Neutrophil (primary cell): ENCODE data around the gene KRTAP2-3.

Source experiments
- H3K27ac ChIP-seq: fragments of 200-600 bp; sonication (generic); 2 replicates; pipeline ENCODE4 v1.5.1; 2016; ENCODE audit warnings: mild to moderate bottlenecking, moderate library complexity
- H3K27me3 ChIP-seq: fragments of 200-600 bp; sonication (generic); 2 replicates; pipeline ENCODE4 v1.6.0; 2016; ENCODE audit warnings: mild to moderate bottlenecking
- H3K36me3 ChIP-seq: fragments of 200-600 bp; sonication (generic); 2 replicates; pipeline ENCODE4 v1.5.1; 2017
- H3K4me1 ChIP-seq, 2 experiments: fragments of 200-600 bp in 1 of 2; sonication (generic) in 1 of 2; 1 replicate in 1 of 2; 2 replicates in 1 of 2; pipeline versions ENCODE4 v1.5.1 to v1.6.1; 2013 to 2016; ENCODE audit warnings: low read depth in 1 of 2, low read length in 1 of 2, mild to moderate bottlenecking in 1 of 2, moderate library complexity in 1 of 2; ENCODE audit not compliant: control insufficient read depth in 1 of 2, insufficient read depth in 1 of 2
- H3K4me3 ChIP-seq, 2 experiments: fragments of 200-600 bp in 1 of 2; sonication (generic) in 1 of 2; 1 replicate in 1 of 2; 2 replicates in 1 of 2; pipeline ENCODE4 v1.5.1; 2013 to 2016; ENCODE audit warnings: low read depth in 1 of 2, low read length in 1 of 2, mild to moderate bottlenecking in 1 of 2, moderate library complexity in 1 of 2
- H3K9me3 ChIP-seq: fragments of 200-600 bp; sonication (generic); 2 replicates; pipeline ENCODE4 v1.5.1; 2016
- CTCF ChIP-seq: fragments of 200-600 bp; sonication (generic); IDR thresholded peaks from 2 replicates; pipeline ENCODE4 v1.5.1; 2016; ENCODE audit warnings: antibody characterized with exemption

The KRTAP2-3 gene

GRCh38 chr17:41012326-41013120, 47.4 kb downstream of the KRTAP2-3 start:
- no peak overlapping the region for H3K27ac ChIP-seq
- TF ChIP-seq CTCF, result no peak
- peaks cover 0 to 2% of the 10 kb centered on the region in 2 experiments for H3K4me1 ChIP-seq
- no peaks in the 10 kb centered on the region for H3K9me3 ChIP-seq
- no peaks in the 10 kb centered on the region for H3K36me3 ChIP-seq
- no peak overlapping the region for H3K4me3 ChIP-seq
- peaks cover 9% of the 10 kb centered on the region for H3K27me3 ChIP-seq

GRCh38 chr17:41010441-41010840, 49.5 kb downstream of the KRTAP2-3 start:
- Histone ChIP-seq H3K36me3 (no peaks in the 10 kb centered on the region), H3K27ac (no peak overlapping the region), H3K27me3 (peaks cover 11% of the 10 kb centered on the region), H3K4me1 (no peaks in the 10 kb centered on the region), H3K9me3 (no peaks in the 10 kb centered on the region), H3K4me3 (no peak overlapping the region)
- no peak for TF ChIP-seq CTCF

- no peak for TF ChIP-seq CTCF
- Histone ChIP-seq H3K27me3 (peaks cover 10% of the 10 kb centered on the region), H3K27ac (no peak overlapping the region), H3K36me3 (no peaks in the 10 kb centered on the region), H3K9me3 (no peaks in the 10 kb centered on the region), H3K4me3 (no peak overlapping the region), H3K4me1 (no peaks in the 10 kb centered on the region)
Measured at GRCh38 chr17:41009936-41010335, 50.0 kb downstream of the KRTAP2-3 start.

- no peak for TF ChIP-seq CTCF
- Histone ChIP-seq H3K9me3 (no peaks in the 10 kb centered on the region), H3K27me3 (peaks cover 10% of the 10 kb centered on the region), H3K36me3 (no peaks in the 10 kb centered on the region), H3K27ac (no peak overlapping the region), H3K4me1 (no peaks in the 10 kb centered on the region), H3K4me3 (no peak overlapping the region)
Measured at GRCh38 chr17:41009301-41009760, 50.6 kb downstream of the KRTAP2-3 start.
